Dermis blood vessel endothelial cell (primary cell): ENCODE results near the gene UHMK1. TPM values are rescaled to one million over a fixed set of nuclear protein-coding genes. Genes with fewer than 3 reads are reported as not detected.

Experiments
- DNase-seq: peaks from one replicate; pipeline ENCODE4 v3.0.0; 2010
- total RNA-seq: library from RNA; depleted of rRNA; stranded (reverse); fragments of >200 nt; gene quantifications from 2 replicates; pipeline ENCODE4 v1.2.3, GENCODE V29; 2014

Gene UHMK1
- total RNA-seq, 1 donor from 2014 or later: 68.8 TPM

DNA sequence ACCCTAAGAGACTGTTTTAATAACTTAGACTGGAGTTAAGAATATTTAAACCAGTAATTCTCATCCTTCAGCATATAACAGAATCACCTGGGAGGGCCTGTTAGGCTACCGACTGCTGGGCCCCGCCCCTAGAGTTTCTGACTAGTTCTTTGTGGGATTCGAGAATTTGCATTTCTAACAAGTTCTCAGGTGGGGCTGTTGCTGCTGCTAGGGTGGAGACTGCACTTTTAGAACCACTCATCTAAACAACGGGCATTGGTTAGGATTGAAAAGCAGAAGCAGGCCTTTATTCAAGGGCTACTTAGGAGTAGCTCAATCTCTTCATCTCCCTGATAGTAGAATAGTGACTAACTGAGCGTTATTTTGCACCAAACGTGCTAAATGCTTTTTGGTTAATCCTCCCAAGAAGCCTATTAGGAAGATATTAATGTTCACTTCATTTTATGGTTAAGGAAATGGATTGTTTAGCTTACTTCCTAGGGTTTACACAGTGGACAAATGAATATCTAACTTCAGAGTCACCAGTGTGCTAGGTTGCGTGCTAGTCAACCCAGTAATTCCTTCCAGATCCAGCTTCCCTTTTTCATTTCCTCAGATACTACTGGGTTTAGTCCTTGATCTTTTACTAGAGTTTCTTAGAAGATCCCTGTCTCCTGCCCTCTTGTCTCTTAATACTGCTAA is 32.8 kb downstream of the UHMK1 start:
- DNase-seq: peak; percentile 41

DNA sequence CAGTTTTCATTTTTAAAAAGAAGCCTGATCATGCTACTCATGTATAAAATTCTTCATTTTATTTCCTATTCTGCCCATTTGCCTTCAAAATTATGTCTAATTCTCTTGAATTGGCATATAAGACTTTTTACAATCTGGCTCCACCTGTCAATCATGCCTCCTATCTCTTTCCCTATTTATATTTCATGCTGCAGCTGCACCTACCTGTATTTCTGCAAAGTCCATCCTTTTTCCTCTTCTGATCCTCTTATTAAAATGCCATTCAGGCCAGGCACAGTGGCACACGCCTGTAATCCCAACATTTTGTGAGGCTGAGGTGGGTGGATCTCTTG is 33.3 kb downstream of the UHMK1 start:
- DNase-seq: no peak

DNA sequence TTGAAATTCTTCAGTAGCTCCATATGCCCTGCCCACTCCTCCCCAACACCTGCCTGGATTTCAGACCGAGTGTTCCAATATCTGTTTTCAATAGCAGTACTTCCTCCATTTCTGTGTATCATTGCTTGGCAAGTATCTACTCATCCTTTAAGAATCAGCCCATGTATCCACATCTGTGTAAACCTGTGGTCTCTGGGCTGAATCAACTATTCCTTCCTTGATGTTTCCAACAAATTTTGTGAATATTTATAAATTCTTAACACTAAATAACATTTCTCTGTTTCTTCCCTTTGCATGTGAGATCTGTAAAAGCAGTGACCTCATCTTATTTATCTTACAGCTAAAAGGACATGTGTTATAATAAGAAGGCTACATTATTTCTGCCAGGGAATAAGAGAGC is 37.9 kb downstream of the UHMK1 start:
- no peak for DNase-seq

DNA sequence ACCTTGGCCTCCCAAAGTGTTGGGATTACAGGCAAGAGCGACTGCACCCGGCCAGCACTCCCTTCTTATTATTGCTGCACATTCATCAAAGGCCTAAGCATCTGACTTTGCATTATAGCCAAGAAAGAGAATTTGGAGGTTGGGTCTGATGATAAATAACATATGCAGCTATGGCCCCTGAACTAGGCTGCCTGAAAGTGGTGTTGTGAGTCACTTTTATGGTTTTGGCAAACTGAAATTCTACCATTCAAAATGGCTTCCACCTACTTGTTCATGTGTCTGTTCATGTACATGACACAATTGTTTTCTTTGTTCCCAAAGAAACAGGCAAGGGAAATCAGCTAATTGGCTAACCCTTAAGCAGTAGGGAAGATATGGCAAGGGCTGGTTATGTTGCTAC is 38.9 kb downstream of the UHMK1 start:
- no peak for DNase-seq

DNA sequence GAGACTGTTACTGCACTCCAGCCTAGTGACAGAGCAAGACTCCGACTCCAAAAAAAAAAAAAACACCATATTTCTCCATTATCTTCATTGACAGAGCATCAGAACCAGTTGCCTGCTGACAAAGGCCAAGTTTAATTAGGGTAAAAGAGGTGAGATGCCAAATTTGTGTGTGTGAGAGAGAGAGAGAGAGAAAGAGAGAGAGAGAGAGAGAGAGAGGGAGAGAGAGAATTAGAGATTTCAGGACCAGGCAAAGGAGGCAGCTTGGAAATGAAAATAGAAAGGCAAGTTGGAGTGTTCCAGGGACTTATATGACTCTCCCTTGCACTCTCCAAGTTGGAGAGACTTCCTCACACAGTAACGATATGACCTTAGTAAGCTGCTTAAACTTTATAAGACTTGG is 39.6 kb downstream of the UHMK1 start:
- DNase-seq: no peak

DNA sequence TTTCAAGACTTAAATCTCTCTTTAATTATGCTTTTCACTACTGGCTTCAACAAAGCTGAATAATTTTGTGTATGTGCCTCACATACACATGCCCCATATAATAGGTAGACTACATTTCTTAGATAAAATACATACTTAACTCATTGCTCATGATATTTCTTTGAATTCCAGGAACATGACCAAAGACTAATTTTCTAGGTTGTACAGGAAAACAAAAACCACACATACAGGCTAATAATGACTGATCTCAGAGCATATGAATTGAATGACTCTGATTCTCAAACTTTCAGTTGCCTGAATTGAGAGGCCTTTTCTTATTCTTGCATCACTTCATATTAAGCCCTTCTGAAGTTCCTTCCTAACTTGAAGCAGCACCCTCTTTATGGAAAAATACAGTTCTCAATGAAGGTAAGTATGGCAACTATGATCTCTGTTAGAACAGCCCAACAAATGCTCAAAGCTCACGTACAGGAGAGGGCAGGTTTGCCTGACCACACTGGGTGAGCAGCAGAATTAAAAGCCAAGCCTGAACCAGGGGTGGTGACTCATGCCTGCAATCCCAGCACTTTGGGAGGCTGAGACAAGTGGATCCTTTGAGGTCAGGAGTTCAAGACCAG is 41.3 kb downstream of the UHMK1 start:
- DNase-seq: peak; percentile 83

DNA sequence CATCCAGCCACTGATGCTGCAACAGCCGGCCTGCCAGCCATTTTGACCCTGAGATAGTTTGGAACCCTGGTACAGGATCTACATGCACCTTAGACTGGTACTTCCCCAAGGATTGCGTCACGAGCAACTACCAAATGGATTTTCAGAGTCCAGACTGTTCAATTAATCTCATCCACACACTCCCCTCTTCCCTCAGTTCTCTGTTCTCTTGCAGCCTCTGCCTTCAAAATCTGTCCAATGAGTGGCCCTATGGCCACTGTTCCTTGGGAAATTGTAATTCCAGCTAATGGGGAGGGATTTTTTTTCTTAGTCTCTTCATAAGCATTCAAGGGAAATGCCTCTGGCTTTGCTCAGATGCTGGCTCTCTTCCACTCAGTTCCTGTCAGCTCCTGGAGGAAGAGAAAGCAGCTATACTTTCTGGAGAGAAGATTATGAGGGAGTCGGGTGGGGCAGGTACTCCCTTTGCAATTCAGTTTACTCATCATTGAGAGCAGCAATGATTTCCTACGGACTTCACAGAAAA is 44.1 kb downstream of the UHMK1 start:
- DNase-seq: peak; percentile 93

DNA sequence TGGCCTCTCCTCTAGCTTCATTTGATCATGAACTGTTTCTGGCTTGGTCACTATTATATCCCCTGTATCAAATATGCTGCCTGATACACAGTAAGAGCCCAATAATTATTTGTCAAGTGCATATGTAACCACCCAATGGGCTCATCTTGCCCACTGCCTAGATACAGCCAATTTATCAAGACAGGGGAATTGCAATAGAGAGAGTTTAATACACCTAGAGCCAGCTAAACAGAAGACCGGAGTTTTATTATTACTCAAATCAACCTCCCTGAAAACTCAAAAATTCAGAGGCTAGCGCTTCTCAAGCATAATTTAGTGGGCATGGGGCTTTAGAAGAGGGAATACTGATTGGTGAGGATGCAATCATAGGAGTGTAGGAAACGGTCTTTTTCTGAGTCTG is 45.6 kb downstream of the UHMK1 start:
- no peak for DNase-seq

DNA sequence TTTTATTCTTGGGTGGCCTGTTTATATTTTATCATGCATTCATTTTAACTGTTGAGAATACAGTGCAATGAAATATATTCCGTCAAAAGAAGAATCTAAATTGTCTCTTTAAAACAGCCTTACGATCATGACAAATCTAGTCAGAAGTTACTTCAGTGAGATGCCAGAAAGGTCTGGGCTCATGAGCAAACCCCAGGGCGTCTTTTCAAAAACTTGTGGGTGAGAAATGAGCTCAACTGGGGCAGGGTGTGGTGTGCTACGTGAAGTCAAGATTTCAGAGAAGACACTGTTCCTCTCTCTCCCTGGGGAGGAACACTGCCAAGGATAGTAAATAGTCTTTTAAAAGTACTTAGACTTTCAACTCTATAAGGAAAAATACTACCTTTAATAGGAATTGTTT is 50.6 kb downstream of the UHMK1 start:
- DNase-seq: no peak

DNA sequence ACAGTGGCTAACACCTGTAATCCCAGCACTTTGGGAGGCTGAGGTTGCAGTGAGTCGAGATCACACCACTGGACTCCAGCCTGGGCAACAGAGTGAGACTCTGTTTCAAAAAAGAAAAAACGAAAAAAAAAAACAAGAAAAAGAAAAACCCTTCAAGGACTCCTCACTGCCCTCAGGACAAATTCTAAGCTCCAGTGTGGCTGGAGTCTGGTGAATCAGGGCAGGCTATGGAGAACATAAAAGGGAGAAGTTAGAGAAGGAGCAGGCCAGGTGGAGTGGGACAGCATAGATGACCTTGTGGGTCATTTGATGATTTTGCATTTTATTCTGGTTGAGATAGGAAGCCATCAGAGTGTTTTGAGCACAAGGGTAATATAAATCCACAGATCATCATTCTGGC is 51.4 kb downstream of the UHMK1 start:
- DNase-seq: no peak

DNA sequence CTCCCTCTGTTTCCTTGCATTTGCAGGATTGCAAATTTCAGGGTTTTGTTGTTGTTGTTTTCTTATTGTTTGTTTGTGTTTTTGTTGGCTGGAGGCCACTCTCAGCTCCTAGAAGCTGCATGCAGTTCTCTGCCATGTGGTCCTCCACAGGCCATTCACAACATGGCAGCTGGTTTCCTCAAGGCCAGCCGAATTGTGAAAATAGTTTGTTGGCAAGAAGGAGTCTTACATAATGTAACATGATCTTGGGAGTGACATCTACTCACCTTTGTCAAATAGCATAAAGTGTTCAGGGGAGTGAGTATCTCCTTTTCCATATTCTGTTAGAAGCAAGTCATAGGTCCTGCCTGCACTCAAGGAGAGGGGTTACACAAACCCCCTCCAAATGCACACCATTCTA is 53.3 kb downstream of the UHMK1 start:
- no peak for DNase-seq

DNA sequence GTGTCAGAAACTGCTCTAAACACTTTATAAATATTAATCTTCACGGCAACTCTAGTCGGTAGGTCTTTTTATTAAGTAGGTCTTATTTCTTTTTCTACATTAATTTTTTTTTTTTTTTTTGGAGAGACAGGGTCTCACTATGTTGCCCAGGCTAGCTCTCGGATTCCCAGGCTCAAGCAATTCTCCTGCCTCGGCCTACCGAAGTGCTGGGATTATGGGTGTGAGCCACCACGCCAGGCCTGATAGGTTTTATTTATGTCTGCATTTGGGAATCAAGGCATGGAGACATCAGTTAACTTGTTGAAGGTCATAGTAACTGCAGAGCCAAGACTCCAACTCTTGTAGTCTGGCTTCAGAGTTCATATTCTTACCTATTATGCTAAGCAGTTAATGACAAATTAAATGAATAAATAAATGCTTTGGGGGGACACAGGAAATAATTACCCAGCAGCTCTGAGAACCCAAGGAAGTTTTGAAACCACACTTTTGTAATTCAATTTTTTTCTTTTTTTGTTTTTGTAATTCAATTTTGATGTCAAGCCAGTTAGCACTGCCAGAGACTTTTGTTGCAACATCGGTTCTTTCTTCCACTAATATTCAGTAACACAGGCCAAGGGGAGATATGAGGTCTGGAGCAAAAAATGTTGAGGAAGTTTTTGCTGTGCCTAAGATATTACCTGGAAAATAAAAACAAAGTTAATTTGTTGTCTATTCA is 54.5 kb downstream of the UHMK1 start:
- no peak for DNase-seq

DNA sequence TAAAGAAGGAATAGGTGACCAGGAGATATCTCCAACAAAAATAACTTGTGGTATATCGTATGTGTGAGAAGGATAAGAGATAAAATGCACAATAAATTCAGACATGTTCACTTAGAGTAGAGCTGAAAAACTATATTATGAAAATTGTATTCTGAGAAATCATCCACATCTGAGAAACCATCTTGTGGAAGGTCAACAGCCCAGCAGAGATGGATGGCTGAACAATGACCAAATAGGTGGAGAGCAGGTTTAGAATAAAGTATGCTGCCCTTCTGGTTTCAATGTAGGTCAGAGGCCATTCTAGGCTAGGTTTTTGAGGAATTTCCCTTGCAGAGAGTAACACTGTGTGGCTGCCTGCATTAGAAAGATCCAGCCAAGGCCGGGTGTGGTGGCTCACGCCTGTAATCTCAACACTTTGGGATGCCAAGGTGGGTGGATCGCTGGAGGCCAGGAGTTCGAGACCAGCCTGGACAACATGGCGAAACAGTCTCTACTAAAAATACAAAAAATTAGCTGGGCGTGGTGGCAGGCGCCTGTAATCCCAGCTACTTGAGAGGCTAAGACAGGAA is 55.1 kb downstream of the UHMK1 start:
- DNase-seq: no peak

DNA sequence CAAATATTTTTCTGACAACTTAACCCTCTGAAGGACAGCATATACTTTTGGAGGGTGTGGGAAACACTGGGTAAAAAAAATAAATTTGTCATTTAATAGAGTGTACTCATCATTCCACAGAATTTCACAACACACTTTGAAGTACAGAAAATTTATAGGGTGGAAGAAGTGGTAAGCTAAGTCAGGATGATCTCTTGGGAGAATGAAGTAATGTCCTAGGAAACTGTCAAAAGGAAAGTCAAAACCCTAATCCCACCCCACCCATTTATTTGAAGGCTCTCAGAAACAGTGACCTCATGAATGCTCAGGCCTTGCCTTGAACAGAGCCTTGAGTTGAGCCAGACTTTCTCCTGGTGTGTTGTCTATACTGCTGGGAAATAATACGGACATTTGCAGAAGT is 56.6 kb downstream of the UHMK1 start:
- no peak for DNase-seq

DNA sequence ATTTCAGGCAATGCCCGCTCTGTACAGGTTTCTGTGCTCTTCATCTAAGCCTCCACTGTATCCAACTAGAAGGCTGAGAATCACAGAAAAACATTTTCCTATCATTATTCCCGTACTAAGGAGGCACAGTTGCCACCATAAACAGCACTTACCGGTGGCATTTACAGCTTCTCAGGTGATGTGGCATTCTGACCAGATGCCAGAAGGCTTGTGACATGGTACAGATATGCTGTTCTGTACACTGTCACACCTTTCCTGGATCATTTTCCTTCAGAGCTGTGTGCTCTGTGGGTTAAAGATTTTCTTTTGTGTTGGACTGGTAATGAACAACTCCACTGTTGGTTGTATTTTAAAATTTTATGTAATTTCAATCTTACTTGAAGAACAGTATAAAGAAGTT is 59.9 kb downstream of the UHMK1 start:
- no peak for DNase-seq

DNA sequence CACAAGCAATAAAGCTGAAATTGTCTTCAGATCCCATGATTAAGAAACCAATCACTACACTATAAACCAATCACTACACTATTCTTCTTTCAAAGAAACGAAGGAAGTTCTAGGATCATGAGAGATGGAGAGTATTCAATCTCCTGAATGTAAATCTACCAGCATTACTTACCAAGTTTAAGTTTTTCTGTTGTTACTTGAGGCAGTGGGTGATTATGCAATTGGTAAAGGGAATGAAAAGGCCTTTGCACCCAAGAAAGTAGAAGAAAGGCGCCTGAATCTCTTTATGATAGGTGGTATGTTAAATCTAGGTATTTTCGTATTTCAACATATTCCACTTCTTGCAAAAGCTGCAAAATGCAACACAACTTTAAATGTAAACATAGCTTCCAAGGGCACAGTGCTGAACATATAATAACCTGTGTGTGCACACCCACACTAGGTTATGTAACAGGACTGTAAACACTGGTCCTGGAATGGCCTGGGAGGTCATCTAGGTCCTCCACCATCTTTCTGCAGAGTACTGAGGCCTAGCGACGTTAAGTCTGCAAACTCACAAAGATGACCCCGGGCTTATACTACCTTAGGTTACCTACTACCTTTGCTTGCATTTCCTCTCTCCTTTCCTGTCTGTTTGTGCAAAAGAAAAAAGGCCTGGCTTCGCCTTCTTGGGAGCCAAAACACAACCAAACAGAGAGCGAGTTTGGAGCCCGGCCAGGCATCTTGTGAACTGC is 62.9 kb downstream of the UHMK1 start:
- no peak for DNase-seq

DNA sequence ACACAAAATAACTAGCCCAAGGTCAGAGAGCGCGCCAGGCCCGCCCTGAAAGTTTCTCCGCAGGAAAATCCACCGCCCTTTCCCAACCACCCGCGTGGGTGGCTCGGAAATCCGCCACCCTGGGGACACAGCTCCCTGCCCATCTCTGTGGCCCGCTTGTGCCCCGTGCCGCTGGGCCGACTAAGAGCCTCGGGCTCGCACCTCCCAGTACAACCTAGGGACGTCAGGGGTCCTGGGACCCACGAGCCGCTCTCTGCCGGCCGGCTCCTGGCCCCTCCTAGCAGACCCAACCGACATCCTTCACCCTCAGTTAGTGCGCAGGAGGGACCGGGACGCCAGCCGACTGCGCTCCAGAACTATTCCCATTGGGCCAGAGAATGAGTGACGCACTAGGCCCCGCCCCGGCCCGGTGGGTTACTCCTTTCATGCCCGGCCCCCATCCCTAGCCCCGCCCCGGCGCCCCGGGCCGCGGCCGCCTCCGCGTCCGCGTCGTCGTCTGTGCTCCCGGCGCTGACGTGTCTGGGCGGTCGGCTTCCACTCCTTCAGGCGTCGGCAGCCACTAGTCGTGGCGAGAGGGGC is 63.5 kb downstream of the UHMK1 start:
- DNase-seq: peak; percentile 98

DNA sequence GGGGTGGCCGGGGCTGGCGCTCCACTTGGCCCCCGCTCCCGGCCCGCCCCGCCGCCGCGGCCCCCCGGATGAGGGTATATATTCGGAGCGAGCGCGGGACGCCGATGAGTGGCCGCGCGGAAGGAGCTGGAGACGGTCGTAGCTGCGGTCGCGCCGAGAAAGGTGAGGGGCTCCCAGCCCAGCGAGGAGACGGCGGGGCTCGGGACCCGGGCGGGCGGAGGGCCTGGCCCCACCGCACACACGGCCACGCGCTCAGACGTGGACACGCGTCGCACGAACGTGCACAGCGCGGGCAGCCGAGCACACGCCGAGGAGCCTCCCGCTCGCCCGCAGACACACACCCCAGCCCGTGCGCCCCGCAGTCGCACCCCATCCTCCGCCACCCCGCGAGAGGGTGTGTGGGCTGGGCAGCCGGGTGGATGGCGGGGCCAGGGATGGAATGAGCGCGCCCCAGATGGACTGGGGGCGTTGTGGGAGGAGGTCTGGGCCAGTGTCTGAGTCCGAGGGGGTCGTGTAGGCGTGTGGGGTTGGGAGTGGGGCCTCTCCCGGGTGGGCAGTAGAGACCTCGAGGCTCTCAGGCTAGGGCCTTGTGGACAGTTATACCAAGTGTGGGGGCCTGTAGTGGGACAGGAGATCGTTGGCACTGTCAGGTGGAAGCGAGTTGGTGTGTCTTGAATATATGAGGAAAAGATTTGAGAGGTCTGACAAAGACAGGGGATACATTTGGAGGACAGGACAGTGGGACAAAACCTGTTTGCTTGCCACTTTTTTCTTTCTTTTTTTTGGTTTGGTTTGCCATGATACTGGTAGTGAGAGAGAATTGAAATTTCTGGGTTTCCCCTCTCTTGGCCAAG is 64.2 kb downstream of the UHMK1 start, which contains the start of gene UAP1:
Gene UAP1, plus strand, starts transcription at position 107 of the 854 bp plus-strand sequence. CDS start 4,347 bp downstream, outside the sequence.
- DNase-seq: peak; percentile 46

DNA sequence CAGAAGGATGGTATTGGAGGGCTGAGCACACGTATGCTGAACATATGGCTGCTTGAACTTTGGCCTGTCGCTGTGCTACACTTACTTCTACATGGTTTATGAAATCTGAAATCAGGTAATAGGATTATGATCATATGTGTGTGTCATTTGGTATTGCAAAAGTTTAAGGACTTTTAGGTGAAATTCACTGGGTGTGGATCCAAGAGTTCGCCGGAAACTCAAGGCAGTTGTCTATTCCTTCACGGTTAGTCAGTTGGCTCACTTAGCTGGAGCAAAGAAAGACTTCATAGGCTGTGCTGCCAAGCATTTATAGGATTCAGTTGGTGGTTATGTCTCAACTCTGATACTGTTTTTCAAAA is 64.8 kb downstream of the UHMK1 start:
- peak; percentile 52 for DNase-seq

DNA sequence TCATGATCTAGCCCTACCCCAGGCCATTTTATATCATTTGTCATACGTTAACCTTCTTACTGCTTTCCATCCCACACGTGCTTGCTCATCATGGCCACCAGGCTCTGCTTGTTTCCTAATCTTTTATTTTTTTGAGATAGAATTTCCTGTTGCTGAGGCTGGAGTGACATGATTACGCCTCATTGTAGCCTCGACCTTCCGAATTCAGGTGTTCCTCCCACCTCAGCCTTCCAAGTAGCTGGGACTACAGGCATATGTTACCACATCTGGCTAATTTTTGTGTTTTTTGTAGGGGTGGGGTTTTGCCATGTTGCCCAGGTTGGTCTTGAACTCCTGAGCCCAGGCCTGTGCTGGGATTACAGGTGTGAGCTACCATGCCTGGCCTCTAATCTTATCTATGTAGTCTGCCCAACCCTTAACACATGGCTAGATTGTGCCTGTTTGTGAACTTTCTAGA is 67.2 kb downstream of the UHMK1 start:
- peak; percentile 37 for DNase-seq

DNA sequence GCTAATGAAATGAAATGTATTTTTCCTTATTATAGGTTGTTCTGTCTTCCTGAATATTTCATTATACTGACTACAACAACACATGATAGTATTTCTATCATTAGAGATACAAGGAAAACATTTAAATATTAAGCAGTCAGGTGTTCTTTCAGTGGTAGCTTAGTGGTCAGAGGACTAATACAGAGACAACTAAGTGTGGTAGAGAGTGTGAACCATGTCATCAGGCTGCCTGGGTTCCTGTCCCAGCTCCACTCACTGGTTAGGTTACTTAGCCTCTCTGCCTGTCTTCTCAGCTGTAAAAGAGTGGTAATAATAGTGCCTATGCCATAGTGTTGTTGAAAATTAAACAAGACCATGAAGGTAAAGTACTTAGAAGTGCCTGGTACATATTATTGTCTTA is 67.8 kb downstream of the UHMK1 start:
- DNase-seq: no peak
